PFSK-1 (cell line): ENCODE measurements around the gene IFRD1.

Experiments
- POLR2AphosphoS5 ChIP-seq: IDR thresholded peaks from 2 replicates; pipeline ENCODE4 v1.6.1; 2012; ENCODE audit warnings: low read depth, mild to moderate bottlenecking, control low read depth, low read length, moderate library complexity
- REST ChIP-seq, 2 experiments: IDR thresholded peaks; 2 replicates each; pipeline versions ENCODE4 v1.6.1 to v1.8.0; 2011 to 2012; ENCODE audit warnings: low read depth in 2 of 2, low read length in 2 of 2, control low read depth in 1 of 2, inconsistent platforms in 1 of 2, mild to moderate bottlenecking in 1 of 2, moderate library complexity in 1 of 2; ENCODE audit not compliant: insufficient read depth in 1 of 2
- SIN3A ChIP-seq: IDR thresholded peaks from 2 replicates; pipeline ENCODE4 v1.6.1; 2012; ENCODE audit warnings: mild to moderate bottlenecking, low read length, moderate library complexity, borderline replicate concordance; ENCODE audit not compliant: insufficient read depth
- TAF1 ChIP-seq: IDR thresholded peaks from 2 replicates; pipeline ENCODE4 v1.6.1; 2012; ENCODE audit warnings: low read length, control low read depth, borderline replicate concordance; ENCODE audit not compliant: insufficient read depth

GRCh38 chr7:112404321-112404720 lies 45.9 kb upstream of the IFRD1 start:
- no peak for TF ChIP-seq REST (IDR thresholded peaks at IDR 0.05; ENCODE audit: insufficient read depth in 1 of 2, low read depth in 2 of 2, low read length in 2 of 2)
- no peak for TF ChIP-seq TAF1
- TF ChIP-seq POLR2AphosphoS5, result no peak
- TF ChIP-seq SIN3A, result no peak
